Measurements from ENCODE around the gene ULK1.
A peak's percentile ranks its signal among the peaks of the same experiment; 100 is the strongest.

ULK1 gene

GRCh38 chr12:131928711-131929580, 34.5 kb downstream of the ULK1 start, which contains the start of gene PUS1:
Gene PUS1 (plus strand): TSS chr12:131929276. CDS start chr12:131929723, 447 bp downstream.
- Histone ChIP-seq H3K79me2 (ENCODE audit: control insufficient read depth, low read length) (peaks cover 37% of the 10 kb centered on the region), H3F3A (ENCODE audit: control insufficient read depth, insufficient read depth) (peaks cover 11% of the 10 kb centered on the region), H3K9me2 (replicated peaks; ENCODE audit: control insufficient read depth, low read length) (no peaks in the 10 kb centered on the region), H3K9me3 (ENCODE audit: control insufficient read depth, insufficient read depth, low read length) (no peaks in the 10 kb centered on the region), H3K4me2 (ENCODE audit: low read length) (peak within 1 kb of the TSS; percentile 87), H3K4me1 (ENCODE audit: control insufficient read depth, low read length) (peaks cover 32% of the 10 kb centered on the region), H3K36me3 (ENCODE audit: control insufficient read depth, low read length) (peaks cover 39% of the 10 kb centered on the region), H3K4me3 (ENCODE audit: low read length) (peak within 1 kb of the TSS; percentile 80), H3K27me3 (ENCODE audit: control insufficient read depth, low read length) (peaks cover 17% of the 10 kb centered on the region), H4K20me1 (ENCODE audit: control insufficient read depth, insufficient read depth, low read depth, low read length) (peaks cover 15% of the 10 kb centered on the region; the same call in 1 of the 2 replicates), H3K27ac (ENCODE audit: low read depth, low read length) (peak within 1 kb of the TSS; percentile 41)
- TF ChIP-seq EZH2phosphoT487 (IDR thresholded peaks at IDR 0.05; ENCODE audit: borderline replicate concordance, low read length) (no peak), CTCF (IDR thresholded peaks at IDR 0.05; ENCODE audit: low read depth, low read length, poor library complexity, severe bottlenecking) (no peak)

- Histone ChIP-seq H3K4me1 (ENCODE audit: control insufficient read depth, low read length) (peaks cover 23% of the 10 kb centered on the region), H3F3A (ENCODE audit: control insufficient read depth, insufficient read depth) (peaks cover 2% of the 10 kb centered on the region), H3K9me2 (replicated peaks; ENCODE audit: control insufficient read depth, low read length) (no peaks in the 10 kb centered on the region), H3K9me3 (ENCODE audit: control insufficient read depth, insufficient read depth, low read length) (no peaks in the 10 kb centered on the region), H3K4me2 (ENCODE audit: low read length) (peak overlapping the region; percentile 87), H3K36me3 (ENCODE audit: control insufficient read depth, low read length) (peaks cover 46% of the 10 kb centered on the region), H3K27me3 (ENCODE audit: control insufficient read depth, low read length) (peaks cover 14% of the 10 kb centered on the region), H3K4me3 (ENCODE audit: low read length) (peak overlapping the region; percentile 80), H3K79me2 (ENCODE audit: control insufficient read depth, low read length) (peaks cover 37% of the 10 kb centered on the region), H4K20me1 (ENCODE audit: control insufficient read depth, insufficient read depth, low read depth, low read length) (peaks cover 11% of the 10 kb centered on the region; the same call in 1 of the 2 replicates), H3K27ac (ENCODE audit: low read depth, low read length) (peak overlapping the region; percentile 41)
- TF ChIP-seq CTCF (IDR thresholded peaks at IDR 0.05; ENCODE audit: low read depth, low read length, poor library complexity, severe bottlenecking) (no peak), EZH2phosphoT487 (IDR thresholded peaks at IDR 0.05; ENCODE audit: borderline replicate concordance, low read length) (no peak)
These were observed 35.4 kb downstream of the ULK1 start for GRCh38 chr12:131929581-131930456.

- peak overlapping the region; percentile 87 for H3K4me2 ChIP-seq (ENCODE audit: low read length)
- peak overlapping the region; percentile 80 for H3K4me3 ChIP-seq (ENCODE audit: low read length)
- no peak for TF ChIP-seq CTCF (IDR thresholded peaks at IDR 0.05; ENCODE audit: low read depth, low read length, poor library complexity, severe bottlenecking)
- no peaks in the 10 kb centered on the region for H3K9me3 ChIP-seq (ENCODE audit: control insufficient read depth, insufficient read depth, low read length)
- peaks cover 37% of the 10 kb centered on the region for H3K79me2 ChIP-seq (ENCODE audit: control insufficient read depth, low read length)
- H3F3A ChIP-seq (ENCODE audit: control insufficient read depth, insufficient read depth) = no peaks in the 10 kb centered on the region
- peaks cover 7% of the 10 kb centered on the region; the same call in 1 of the 2 replicates for H4K20me1 ChIP-seq (ENCODE audit: control insufficient read depth, insufficient read depth, low read depth, low read length)
- peaks cover 11% of the 10 kb centered on the region for H3K27me3 ChIP-seq (ENCODE audit: control insufficient read depth, low read length)
- H3K4me1 ChIP-seq (ENCODE audit: control insufficient read depth, low read length) = peaks cover 19% of the 10 kb centered on the region
- H3K27ac ChIP-seq (ENCODE audit: low read depth, low read length) = peak overlapping the region; percentile 14
- peaks cover 51% of the 10 kb centered on the region for H3K36me3 ChIP-seq (ENCODE audit: control insufficient read depth, low read length)
- no peaks in the 10 kb centered on the region for H3K9me2 ChIP-seq (replicated peaks; ENCODE audit: control insufficient read depth, low read length)
These were observed 36.1 kb downstream of the ULK1 start for GRCh38 chr12:131930510-131930909.
